ENCODE measurements around the gene PCDH15. TPM values are rescaled to one million over a fixed set of nuclear protein-coding genes. Genes with fewer than 3 reads are reported as not detected.

Gene PCDH15
- total and polyA plus RNA-seq, 2 of the 8 experiments (the other 6 are each of a cell fraction or from before 2014, with no cell fraction given): 0.11 TPM; not detected in 1

DNA sequence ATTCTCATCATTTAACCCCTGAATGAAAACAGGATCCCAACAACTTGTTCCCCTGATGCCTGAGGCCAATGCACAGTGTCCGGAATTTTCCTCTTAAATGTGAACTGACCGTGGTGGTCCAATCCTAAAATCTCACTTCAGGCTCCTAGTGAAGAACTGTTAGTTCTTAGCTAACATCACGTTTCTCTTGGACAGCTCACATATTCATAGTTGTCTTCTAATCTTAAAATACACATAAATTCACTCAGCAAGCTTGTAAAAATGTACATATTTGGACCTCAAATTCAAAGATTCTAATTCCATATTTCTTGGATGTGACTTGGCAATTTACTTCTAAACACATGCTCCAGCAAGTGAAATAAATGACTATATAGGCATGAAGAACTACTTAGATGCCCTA, 297.2 kb downstream of the PCDH15 start (continued):
- no peak for TF ChIP-seq CEBPB (IDR thresholded peaks at IDR 0.05; ENCODE audit: low read depth, low read length)

GRCh38 chr10:54501929-54502328, 299.1 kb downstream of the PCDH15 start:
- Histone ChIP-seq H3K23me2 (ENCODE audit: low read depth, low read length) (no peaks in the 10 kb centered on the region), H4K91ac (replicated peaks; ENCODE audit: insufficient read length, low read length) (no peak overlapping the region), H3K27ac (ENCODE audit: low read depth, low read length) (no peak overlapping the region), H2BK15ac (ENCODE audit: low read length) (no peak overlapping the region), H2BK5ac (ENCODE audit: low read depth, low read length) (no peak overlapping the region), H4K8ac (ENCODE audit: extremely low read depth, insufficient read depth, low read length) (no peak overlapping the region), H3K56ac (replicated peaks; ENCODE audit: insufficient read length, low read depth, low read length) (no peak overlapping the region), H3K4ac (replicated peaks; ENCODE audit: insufficient read length, low read depth, low read length) (no peak overlapping the region), H3K9me3 (ENCODE audit: insufficient read depth in 2 of 2, low read depth in 1 of 2, low read length in 1 of 2) (no peaks in the 10 kb centered on the region), H3K4me3 (ENCODE audit: extremely low read depth in 1 of 4, insufficient read depth in 2 of 4, low read depth in 3 of 4, low read length in 4 of 4) (no peak overlapping the region), H4K5ac (ENCODE audit: insufficient read length, low read depth, low read length) (no peak overlapping the region), H3K79me2 (ENCODE audit: control insufficient read depth in 1 of 2, insufficient read depth in 2 of 2, low read length in 2 of 2) (no peaks in the 10 kb centered on the region), H3K4me1 (replicated peaks in 1 of 4; ENCODE audit: control insufficient read depth in 3 of 4, insufficient read depth in 4 of 4, low read length in 3 of 4) (no peaks in the 10 kb centered on the region), H3K27me3 (replicated peaks in 1 of 4; ENCODE audit: control insufficient read depth in 3 of 4, extremely low read depth in 1 of 4, insufficient read depth in 3 of 4, low read length in 3 of 4) (no peaks in the 10 kb centered on the region), H4K20me1 (replicated peaks in 1 of 2; ENCODE audit: control insufficient read depth in 1 of 2, insufficient read depth in 2 of 2, low read length in 2 of 2) (no peaks in the 10 kb centered on the region), H3K9ac (replicated peaks in 1 of 4; ENCODE audit: extremely low read depth in 1 of 4, low read depth in 3 of 4, low read length in 3 of 4) (no peak overlapping the region), H3K23ac (ENCODE audit: insufficient read length) (no peak overlapping the region), H2AFZ (ENCODE audit: low read length) (peak overlapping the region; percentile 8; the same call in 1 of the 2 replicates), H2BK12ac (ENCODE audit: low read depth, low read length) (no peak overlapping the region), H3K18ac (ENCODE audit: extremely low read depth, low read length) (no peak overlapping the region), H2BK20ac (ENCODE audit: low read length) (no peak overlapping the region), H3K4me2 (ENCODE audit: insufficient read depth in 1 of 2, low read depth in 2 of 2, low read length in 2 of 2) (no peak overlapping the region), H3K36me3 (ENCODE audit: control insufficient read depth in 2 of 4, insufficient read depth in 4 of 4, low read length in 3 of 4) (no peaks in the 10 kb centered on the region), H2AK5ac (ENCODE audit: low read depth, low read length) (no peak overlapping the region), H3K14ac (ENCODE audit: insufficient read length) (no peak overlapping the region), H2BK120ac (replicated peaks; ENCODE audit: low read depth, low read length) (no peak overlapping the region), H3K79me1 (ENCODE audit: low read depth, low read length) (no peaks in the 10 kb centered on the region)
- DNase-seq (ENCODE audit: low read depth in 1 of 2, low spot score in 2 of 2): no peak
- ChIA-PET CTCF (ENCODE audit: partially characterized antibody) (no interaction called here), POLR2A (ENCODE audit: partially characterized antibody) (no interaction called here)
- no peak for FAIRE-seq
- no peak for TF ChIP-seq JUND (IDR thresholded peaks at IDR 0.05; ENCODE audit: low read length)
